Endothelial cell of umbilical vein (primary cell): ENCODE results near the gene DAB1. TPM values are rescaled to one million over a fixed set of nuclear protein-coding genes. Genes with fewer than 3 reads are reported as not detected.

ENCODE experiments used
- BruUV-seq: library from RNA; stranded (reverse); fragments of 400-500 nt; replicated peaks from 2 replicates; lab custom pipeline; 2021; lab: Mats Ljungman, UMichigan
- CTCF ChIA-PET: fragments of 300-600, 350-600 bp; sonication (Branson Sonifier 250); formaldehyde crosslinking; loops from one replicate; lab custom pipeline; 2021; ENCODE audit warnings: antibody characterized with exemption, inconsistent platforms; lab: Charles Lee
- POLR2A ChIA-PET: fragments of 300-600, 350-600 bp; sonication (Branson Sonifier 250); formaldehyde crosslinking; loops from one replicate; lab custom pipeline; 2021; ENCODE audit warnings: antibody characterized with exemption, inconsistent platforms; lab: Charles Lee
- DNase-seq: peaks from one replicate; pipeline ENCODE4 v3.0.0-alpha.2; 2011; ENCODE audit warnings: low read depth, low spot score
- FAIRE-seq: peaks from 2 replicates; lab custom pipeline; 2011; peaks lifted over from hg19 to GRCh38; lab: Jason Lieb, UNC
- H2AFZ ChIP-seq: 2 replicates; pipeline ENCODE4 v1.6.0; 2012; ENCODE audit warnings: low read depth, low read length, control low read depth, inconsistent platforms
- H3K27ac ChIP-seq: 2 replicates; pipeline ENCODE4 v1.5.1; 2011; ENCODE audit warnings: low read depth, mild to moderate bottlenecking, control low read depth, low read length, moderate library complexity; ENCODE audit not compliant: insufficient read depth
- H3K27me3 ChIP-seq, 2 experiments: 2 replicates each; pipeline versions ENCODE4 v1.6.0 to v1.6.1; 2011; ENCODE audit warnings: low read length in 2 of 2, mixed read lengths in 1 of 2; ENCODE audit not compliant: control insufficient read depth in 2 of 2, insufficient read depth in 2 of 2
- H3K36me3 ChIP-seq, 2 experiments: 2 replicates in 1 of 2; 3 replicates in 1 of 2; pipeline ENCODE4 v1.5.1; 2011; ENCODE audit warnings: low read length in 2 of 2, mild to moderate bottlenecking in 1 of 2, moderate library complexity in 1 of 2; ENCODE audit not compliant: control insufficient read depth in 2 of 2, insufficient read depth in 2 of 2; ENCODE audit errors: extremely low read depth in 1 of 2
- H3K4me1 ChIP-seq: 3 replicates; pipeline ENCODE4 v1.5.1; 2011; ENCODE audit warnings: mild to moderate bottlenecking, low read length; ENCODE audit not compliant: control insufficient read depth, insufficient read depth; ENCODE audit errors: extremely low read depth
- H3K4me2 ChIP-seq: 2 replicates; pipeline ENCODE4 v1.6.1; 2011; ENCODE audit warnings: low read length, control low read depth, mixed read lengths; ENCODE audit not compliant: insufficient read depth
- H3K4me3 ChIP-seq, 3 experiments: fragments of 200-600 bp in 1 of 3; sonication (generic), shearing (Covaris generic) in 1 of 3; replicated peaks in 1 of 3; 2 replicates each; pipeline ENCODE4 v1.5.1; 2011 to 2016; ENCODE audit warnings: control low read depth in 3 of 3, low read length in 3 of 3, mild to moderate bottlenecking in 2 of 3, inconsistent platforms in 1 of 3, low read depth in 1 of 3, moderate library complexity in 1 of 3; ENCODE audit not compliant: insufficient read depth in 1 of 3
- H3K79me2 ChIP-seq: 2 replicates; pipeline ENCODE4 v1.6.0; 2012; ENCODE audit warnings: low read length, inconsistent platforms; ENCODE audit not compliant: control insufficient read depth, insufficient read depth
- H3K9ac ChIP-seq: replicated peaks from 2 replicates; pipeline ENCODE3; 2011; ENCODE audit warnings: low read length, control low read depth; ENCODE audit not compliant: insufficient read depth; ENCODE audit errors: extremely low read depth
- H3K9me1 ChIP-seq: replicated peaks from 3 replicates; pipeline ENCODE4 v1.6.0; 2011; ENCODE audit warnings: mild to moderate bottlenecking, low read length; ENCODE audit not compliant: control insufficient read depth, insufficient read depth; ENCODE audit errors: extremely low read depth
- H3K9me3 ChIP-seq: replicated peaks from 2 replicates; pipeline ENCODE4 v1.5.1; 2012; ENCODE audit warnings: low read length, inconsistent platforms; ENCODE audit not compliant: control insufficient read depth, insufficient read depth
- H4K20me1 ChIP-seq: replicated peaks from 2 replicates; pipeline ENCODE3; 2011; ENCODE audit warnings: mild to moderate bottlenecking, low read length; ENCODE audit not compliant: control insufficient read depth, insufficient read depth; ENCODE audit errors: extremely low read depth
- EZH2 ChIP-seq: IDR thresholded peaks from 2 replicates; pipeline ENCODE4 v1.6.1; 2012; ENCODE audit warnings: borderline replicate concordance, low read depth, mild to moderate bottlenecking, moderate library complexity, low read length, inconsistent platforms; ENCODE audit not compliant: severe bottlenecking
- FOS ChIP-seq: IDR thresholded peaks from 2 replicates; pipeline ENCODE4 v1.6.1; 2011; ENCODE audit warnings: mild to moderate bottlenecking, low read length, moderate library complexity, borderline replicate concordance; ENCODE audit not compliant: insufficient read depth
- GATA2 ChIP-seq: IDR thresholded peaks from 2 replicates; pipeline ENCODE4 v1.7.0; 2011; ENCODE audit warnings: low read depth, mild to moderate bottlenecking, moderate library complexity, mixed read lengths, low read length; ENCODE audit not compliant: insufficient read length, insufficient read depth
- JUN ChIP-seq: IDR thresholded peaks from 2 replicates; pipeline ENCODE4 v1.6.1; 2011; ENCODE audit warnings: borderline replicate concordance, low read depth; ENCODE audit not compliant: insufficient read length, insufficient read depth
- MYC ChIP-seq: IDR thresholded peaks from one replicate; pipeline ENCODE4 v1.6.1; 2011; ENCODE audit warnings: mild to moderate bottlenecking, low read depth, low read length
- POLR2A ChIP-seq: IDR thresholded peaks from 2 replicates; pipeline ENCODE4 v1.6.1; 2012; ENCODE audit warnings: low read depth, mild to moderate bottlenecking, control low read depth, low read length
- POLR2AphosphoS5 ChIP-seq: IDR thresholded peaks from 2 replicates; pipeline ENCODE4 v1.6.1; 2012; ENCODE audit warnings: low read depth, mild to moderate bottlenecking, control low read depth, low read length, moderate library complexity; ENCODE audit not compliant: insufficient read depth
- dilution Hi-C: fragments of 300-500 bp; cut with MboI; formaldehyde crosslinking; loops from one replicate; pipeline ENCODE4 v1.15.0; 2019; ENCODE audit warnings: low sequenced_read_pairs; ENCODE audit not compliant: extremely low pct_ligation_motif_present
- intact Hi-C: fragments of 100-400 bp; cut with micrococcal nuclease; formaldehyde crosslinking; loops from one replicate; pipeline ENCODE4 v1.10.0; 2022
- polyA plus RNA-seq, 4 experiments: library from polyadenylated mRNA; depleted of rRNA in 3 of 4; stranded (reverse) in 3 of 4; unstranded in 1 of 4; fragments of >200 nt; gene quantifications; 2 replicates each; pipeline versions ENCODE4 v1.2.1 to v1.2.3, GENCODE V29; 2011 to 2012; ENCODE audit warnings: missing spikeins in 1 of 4
- total RNA-seq: library from RNA; stranded (reverse); gene quantifications from 2 replicates; pipeline ENCODE4 v1.2.3, GENCODE V29; 2021
- TF ChIP-seq, protein P1 (sequence below), 2 donors: IDR thresholded peaks; 1 replicate in 1 of 2; 2 replicates in 1 of 2; pipeline ENCODE4 v1.5.1; 2011; ENCODE audit warnings: low read length in 2 of 2, mild to moderate bottlenecking in 2 of 2, moderate library complexity in 2 of 2, control low read depth in 1 of 2, inconsistent platforms in 1 of 2, low read depth in 1 of 2; ENCODE audit not compliant: insufficient read depth in 1 of 2; ENCODE audit errors: extremely low read depth in 1 of 2
- TF ChIP-seq, protein P2 (sequence below): IDR thresholded peaks from 2 replicates; pipeline ENCODE4 v1.6.1; 2011; ENCODE audit not compliant: insufficient read depth, insufficient read length

The DAB1 gene
- total and polyA plus RNA-seq, 2 donors (not counting 3 experiments of a cell fraction or from before 2014, with no cell fraction given): not detected

DNA sequence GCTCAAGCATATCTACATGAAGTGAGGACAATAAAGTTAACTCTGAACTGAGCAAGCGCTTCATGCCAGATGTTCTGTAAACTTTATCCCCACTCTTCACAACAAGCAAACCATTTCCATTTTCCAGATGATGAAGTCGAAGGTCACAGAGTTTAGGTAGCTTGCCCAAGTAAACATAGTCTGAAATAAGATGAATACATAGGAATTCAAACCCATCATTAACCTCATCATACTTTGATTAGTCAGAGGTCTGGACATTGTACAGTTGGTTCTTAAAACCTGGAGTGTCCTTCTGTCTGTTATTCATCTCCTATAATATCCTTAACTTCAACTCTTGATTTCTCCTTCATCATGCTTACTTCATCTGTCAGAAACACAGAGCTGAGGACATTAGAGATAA lies 277.8 kb downstream of the DAB1 start:
- ChIA-PET CTCF (no interaction called here), POLR2A (no interaction called here)
- intact Hi-C loops: no loop called here
- H3K9me3 ChIP-seq: no peaks in the 10 kb centered on the region
- H4K20me1 ChIP-seq: no peaks in the 10 kb centered on the region
- H3K9me1 ChIP-seq: no peaks in the 10 kb centered on the region
- DNase-seq (no peak), FAIRE-seq (no peak)
- no peaks in the 10 kb centered on the region for H3K36me3 ChIP-seq
- no peak overlapping the region for H3K9ac ChIP-seq
- H3K27me3 ChIP-seq: no peaks in the 10 kb centered on the region
- H3K4me3 ChIP-seq: no peak overlapping the region
- TF ChIP-seq POLR2A: no peak
- TF ChIP-seq FOS: no peak
- TF ChIP-seq JUN: no peak
- no peak for TF ChIP-seq MYC
- TF ChIP-seq POLR2AphosphoS5: no peak
- TF ChIP-seq EZH2: no peak
- no peak for TF ChIP-seq GATA2
- TF ChIP-seq, protein P1, sequence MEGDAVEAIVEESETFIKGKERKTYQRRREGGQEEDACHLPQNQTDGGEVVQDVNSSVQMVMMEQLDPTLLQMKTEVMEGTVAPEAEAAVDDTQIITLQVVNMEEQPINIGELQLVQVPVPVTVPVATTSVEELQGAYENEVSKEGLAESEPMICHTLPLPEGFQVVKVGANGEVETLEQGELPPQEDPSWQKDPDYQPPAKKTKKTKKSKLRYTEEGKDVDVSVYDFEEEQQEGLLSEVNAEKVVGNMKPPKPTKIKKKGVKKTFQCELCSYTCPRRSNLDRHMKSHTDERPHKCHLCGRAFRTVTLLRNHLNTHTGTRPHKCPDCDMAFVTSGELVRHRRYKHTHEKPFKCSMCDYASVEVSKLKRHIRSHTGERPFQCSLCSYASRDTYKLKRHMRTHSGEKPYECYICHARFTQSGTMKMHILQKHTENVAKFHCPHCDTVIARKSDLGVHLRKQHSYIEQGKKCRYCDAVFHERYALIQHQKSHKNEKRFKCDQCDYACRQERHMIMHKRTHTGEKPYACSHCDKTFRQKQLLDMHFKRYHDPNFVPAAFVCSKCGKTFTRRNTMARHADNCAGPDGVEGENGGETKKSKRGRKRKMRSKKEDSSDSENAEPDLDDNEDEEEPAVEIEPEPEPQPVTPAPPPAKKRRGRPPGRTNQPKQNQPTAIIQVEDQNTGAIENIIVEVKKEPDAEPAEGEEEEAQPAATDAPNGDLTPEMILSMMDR (IDR thresholded peaks at IDR 0.05; ENCODE audit: extremely low read depth in 1 of 2, insufficient read depth in 1 of 2, low read depth in 1 of 2, low read length in 2 of 2): no peak
- TF ChIP-seq, protein P2, sequence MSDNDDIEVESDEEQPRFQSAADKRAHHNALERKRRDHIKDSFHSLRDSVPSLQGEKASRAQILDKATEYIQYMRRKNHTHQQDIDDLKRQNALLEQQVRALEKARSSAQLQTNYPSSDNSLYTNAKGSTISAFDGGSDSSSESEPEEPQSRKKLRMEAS: no peak
- dilution Hi-C loops: no loop called here
- H3K27ac ChIP-seq: no peak overlapping the region
- BruUV-seq: no TSS peak
- no peaks in the 10 kb centered on the region for H3K79me2 ChIP-seq
- H2AFZ ChIP-seq: no peak overlapping the region
- no peaks in the 10 kb centered on the region for H3K4me1 ChIP-seq
- no peak overlapping the region for H3K4me2 ChIP-seq
